GM10266 (cell line): Measurements from ENCODE around the gene TRAP1.

Experiments used
- DNase-seq: peaks from one replicate; pipeline ENCODE4 v3.0.0; 2012; ENCODE audit errors: extremely low spot score
- TF ChIP-seq, protein P1 (sequence below): IDR thresholded peaks from 2 replicates; pipeline ENCODE4 v1.5.1; 2012; ENCODE audit warnings: mild to moderate bottlenecking, low read depth; ENCODE audit not compliant: control insufficient read depth, insufficient read depth; ENCODE audit errors: missing control alignments

TRAP1 gene

DNA sequence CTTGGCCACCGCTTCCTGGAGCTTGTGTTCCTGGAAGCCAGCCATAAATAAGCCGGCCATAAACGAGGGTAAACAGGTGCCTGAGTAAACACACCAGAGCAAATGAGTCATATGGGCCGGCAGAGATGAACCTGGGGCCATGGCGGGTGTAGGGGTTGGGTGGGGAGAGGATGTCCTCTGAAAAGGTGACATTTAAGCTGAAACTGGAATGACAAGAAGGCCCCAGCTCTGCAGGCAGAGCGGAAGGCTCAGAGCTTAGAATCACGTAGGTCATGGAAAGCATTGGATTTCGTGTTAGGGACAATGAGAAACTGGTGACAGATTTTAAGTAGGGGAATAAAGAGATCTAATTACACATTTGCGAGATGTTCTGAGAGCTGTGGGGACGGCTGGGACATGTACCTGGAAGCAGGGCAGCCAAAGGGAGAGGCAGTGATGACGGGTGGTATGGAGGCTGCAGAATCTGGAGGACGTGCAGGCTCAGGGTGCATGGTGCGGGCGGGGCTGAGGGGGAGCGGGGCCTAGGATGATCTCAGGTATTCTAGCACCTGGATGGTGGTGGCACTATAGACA is 70.9 kb downstream of the TRAP1 start:
- no peak for DNase-seq
- TF ChIP-seq, protein P1, sequence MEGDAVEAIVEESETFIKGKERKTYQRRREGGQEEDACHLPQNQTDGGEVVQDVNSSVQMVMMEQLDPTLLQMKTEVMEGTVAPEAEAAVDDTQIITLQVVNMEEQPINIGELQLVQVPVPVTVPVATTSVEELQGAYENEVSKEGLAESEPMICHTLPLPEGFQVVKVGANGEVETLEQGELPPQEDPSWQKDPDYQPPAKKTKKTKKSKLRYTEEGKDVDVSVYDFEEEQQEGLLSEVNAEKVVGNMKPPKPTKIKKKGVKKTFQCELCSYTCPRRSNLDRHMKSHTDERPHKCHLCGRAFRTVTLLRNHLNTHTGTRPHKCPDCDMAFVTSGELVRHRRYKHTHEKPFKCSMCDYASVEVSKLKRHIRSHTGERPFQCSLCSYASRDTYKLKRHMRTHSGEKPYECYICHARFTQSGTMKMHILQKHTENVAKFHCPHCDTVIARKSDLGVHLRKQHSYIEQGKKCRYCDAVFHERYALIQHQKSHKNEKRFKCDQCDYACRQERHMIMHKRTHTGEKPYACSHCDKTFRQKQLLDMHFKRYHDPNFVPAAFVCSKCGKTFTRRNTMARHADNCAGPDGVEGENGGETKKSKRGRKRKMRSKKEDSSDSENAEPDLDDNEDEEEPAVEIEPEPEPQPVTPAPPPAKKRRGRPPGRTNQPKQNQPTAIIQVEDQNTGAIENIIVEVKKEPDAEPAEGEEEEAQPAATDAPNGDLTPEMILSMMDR = no peak

DNA sequence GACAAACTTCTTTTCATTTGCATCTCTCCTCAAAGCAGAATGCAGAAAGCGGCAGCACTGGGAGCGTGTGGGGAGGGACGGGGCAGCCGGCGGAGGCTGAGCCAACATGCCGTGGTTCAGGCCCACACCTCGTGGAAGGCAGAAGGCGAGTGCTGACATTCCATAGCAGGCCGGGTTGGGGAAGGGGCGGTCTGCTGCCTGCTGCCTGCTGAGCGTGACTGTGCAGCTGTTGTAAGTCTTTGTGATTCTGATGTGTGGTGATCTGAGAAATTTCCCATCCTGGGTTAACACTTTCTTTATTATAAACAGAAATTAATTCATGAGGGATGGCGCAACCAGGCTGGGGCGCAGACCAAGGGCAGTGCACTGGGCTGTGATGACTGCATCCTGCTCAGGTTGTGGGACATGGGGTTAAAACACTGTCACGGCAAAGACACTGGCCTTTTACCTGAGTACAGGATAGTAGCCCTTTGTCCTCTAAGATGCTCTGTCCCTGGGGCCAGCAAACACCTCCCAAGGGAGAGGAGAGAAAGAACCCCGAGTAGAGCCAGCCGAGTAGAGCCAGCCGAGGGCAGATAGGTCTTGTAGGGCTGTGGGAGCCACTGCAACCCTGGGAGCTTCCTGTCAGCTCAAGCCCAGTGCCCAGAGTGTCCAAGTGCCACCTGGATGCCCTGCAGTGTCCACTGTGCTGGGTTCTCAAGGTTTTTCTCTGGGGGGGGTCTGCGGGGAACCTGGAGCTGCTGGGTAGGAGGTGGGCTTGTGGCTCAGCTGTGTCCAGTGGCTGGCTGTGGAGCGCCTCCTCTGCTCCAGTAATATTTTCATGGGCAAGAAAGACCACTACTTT is 71.6 kb downstream of the TRAP1 start:
- TF ChIP-seq, protein P1 = no peak
- no peak for DNase-seq

DNA sequence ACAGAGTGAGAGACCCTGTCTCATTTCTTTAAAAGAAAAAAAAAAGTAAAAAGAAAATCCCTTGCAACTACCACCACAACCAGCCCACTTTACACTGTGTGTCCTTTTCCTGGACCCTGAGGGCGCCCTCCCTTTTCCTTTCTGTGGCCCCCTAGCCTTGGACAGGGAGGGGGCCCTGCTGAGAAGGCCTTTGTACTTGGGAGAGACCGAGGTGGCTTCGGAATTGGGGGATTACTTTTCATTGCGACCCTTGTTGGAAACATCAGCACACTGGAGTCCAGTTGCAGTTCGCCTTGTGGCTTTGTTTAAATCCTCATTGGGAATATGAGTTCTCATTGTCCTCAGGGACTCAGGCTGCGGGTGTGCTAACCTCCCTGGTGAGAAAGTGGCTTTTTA is 72.2 kb downstream of the TRAP1 start:
- TF ChIP-seq, protein P1 = no peak
- no peak for DNase-seq

DNA sequence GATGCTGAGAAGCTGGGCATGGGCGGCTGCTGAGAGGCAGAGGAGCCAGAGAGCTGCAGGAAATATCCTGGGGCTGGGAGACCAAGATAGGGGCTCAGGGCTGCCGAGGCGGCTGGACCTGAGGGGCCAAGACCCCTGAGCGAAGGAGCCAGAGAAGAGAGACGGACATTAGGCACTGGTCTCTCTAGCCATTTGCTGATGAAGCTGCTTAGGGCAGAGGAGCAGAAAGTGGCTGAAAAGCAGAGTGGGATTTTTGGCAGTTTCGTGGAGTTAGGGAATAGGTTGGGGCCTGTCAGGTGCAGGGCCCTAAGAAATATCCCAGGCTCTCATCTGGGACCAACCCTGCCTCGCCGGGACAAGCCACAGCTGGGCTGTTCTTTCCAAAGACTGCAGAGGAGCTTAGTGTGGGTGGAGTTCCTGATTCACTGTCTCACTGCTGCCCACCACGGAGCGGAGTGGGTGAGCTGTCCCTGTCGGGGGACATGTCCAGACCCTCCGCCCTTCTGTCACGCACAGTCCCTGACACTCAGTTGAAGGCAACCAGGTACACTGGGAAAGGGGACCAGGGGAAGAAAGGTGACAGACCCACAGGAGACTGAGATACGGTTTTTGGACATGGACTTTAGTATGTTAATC is 74.1 kb downstream of the TRAP1 start:
- TF ChIP-seq, protein P1 = no peak
- peak; percentile 3 for DNase-seq

DNA sequence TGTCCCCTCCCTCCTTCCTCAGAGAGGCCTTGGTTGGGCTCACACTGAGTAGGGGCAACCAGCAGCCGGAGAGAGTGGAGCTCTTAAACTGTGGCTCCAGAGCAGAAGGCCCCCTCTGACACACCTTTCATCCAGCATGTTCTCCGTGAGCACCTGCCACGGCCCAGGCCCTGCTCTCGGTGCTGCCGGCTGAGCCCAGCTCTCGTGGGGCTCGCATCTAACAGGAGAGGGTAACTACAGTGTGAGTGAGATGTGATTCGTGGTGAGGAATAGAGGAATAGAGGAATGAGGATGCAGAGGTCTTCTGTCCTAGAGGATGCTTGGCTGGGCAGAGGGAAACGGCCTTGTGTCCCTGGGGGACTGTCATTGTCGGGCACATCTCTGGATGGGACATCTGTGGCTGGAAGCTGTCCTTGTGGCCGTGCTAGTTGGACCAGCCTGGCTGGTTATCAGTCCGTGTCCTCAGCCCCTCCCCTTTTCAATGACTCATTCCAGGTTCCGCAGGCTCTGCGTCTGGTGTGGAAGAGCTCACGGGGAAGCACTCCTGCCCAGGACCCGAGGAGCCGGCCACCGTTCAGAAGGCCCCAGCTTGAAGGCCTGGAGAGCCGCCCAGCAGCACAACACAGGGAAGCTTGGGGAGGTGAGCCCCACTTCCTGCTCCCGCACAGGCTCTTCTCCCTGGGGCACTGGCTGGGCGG is 74.8 kb downstream of the TRAP1 start:
- TF ChIP-seq, protein P1 = no peak
- DNase-seq = peak; percentile 2

DNA sequence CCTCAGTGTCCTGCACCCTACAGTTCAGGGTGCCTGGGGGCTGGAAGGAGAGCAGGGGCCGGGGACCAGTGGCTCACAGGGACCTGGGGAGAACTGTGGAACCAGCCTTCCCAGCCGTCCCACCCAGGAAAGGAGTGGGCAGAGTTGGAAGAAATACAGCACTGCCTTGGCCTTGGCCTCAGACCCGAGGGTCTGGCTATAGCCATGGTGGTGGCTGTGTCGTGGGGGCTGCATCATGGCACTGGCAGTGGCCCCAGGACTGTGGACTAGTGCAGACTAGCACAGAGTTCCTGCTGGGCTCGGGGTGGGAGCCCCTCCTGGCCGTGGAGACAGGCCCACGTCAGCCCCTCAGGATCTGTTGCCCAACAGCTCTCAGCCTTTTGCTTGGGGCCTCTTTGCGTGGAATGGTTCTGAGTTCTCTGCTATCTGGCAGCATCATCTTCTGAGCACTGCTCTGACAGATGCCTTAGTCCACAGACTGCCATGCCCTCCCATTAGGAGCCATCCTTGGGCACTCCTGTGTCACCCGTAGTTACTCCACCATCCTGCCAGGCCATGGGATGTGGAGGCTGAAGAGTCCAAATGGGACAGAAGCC is 75.4 kb downstream of the TRAP1 start:
- DNase-seq = peak; percentile 2
- TF ChIP-seq, protein P1 = no peak
